ENCODE results near the gene PALM.
"Not testable (repeated sequence)": the region's sequence is repeated elsewhere in the genome, so short reads cannot be mapped to it uniquely, and the experiment has no call there.

The PALM gene

DNA sequence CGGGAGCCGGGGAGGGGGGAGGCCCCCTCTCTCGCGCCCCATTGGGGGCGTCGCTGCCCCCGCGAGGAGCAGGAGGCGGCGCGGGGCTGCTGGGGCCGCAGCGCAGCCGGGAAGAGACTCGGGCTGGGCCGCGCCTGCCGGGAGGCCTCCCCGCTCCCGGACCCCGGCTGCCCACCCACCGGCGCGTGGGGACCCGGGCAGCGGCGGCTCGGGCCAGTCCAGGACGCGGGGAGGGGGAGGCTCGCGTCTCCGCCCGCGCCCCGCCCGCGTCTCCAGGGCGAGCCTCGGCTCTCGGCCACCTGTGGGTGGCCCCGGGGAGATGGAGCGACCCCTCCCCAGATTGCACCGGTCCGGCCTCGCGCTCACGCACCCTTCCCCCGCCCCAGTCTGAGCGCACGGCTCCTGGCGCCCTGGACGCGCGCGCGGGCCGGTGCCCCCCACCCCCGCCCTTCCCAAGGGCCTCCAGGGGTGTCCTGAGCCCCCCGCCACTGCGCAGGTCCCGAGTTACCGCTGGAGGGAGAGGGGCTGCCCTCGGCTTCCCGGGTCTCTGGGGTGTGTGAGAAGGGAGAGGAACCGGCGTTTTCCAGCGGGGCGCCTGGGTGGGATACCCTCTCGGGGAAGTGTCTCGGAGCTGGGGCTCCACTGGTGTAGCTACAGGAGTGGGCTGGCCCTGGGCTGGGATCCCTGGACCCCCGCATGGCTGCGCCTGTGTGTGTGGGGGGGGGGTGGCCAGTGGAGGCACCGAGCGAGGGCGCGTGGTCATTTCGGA, 645 bp downstream of the PALM start:
- DNase-seq = no peak

DNA sequence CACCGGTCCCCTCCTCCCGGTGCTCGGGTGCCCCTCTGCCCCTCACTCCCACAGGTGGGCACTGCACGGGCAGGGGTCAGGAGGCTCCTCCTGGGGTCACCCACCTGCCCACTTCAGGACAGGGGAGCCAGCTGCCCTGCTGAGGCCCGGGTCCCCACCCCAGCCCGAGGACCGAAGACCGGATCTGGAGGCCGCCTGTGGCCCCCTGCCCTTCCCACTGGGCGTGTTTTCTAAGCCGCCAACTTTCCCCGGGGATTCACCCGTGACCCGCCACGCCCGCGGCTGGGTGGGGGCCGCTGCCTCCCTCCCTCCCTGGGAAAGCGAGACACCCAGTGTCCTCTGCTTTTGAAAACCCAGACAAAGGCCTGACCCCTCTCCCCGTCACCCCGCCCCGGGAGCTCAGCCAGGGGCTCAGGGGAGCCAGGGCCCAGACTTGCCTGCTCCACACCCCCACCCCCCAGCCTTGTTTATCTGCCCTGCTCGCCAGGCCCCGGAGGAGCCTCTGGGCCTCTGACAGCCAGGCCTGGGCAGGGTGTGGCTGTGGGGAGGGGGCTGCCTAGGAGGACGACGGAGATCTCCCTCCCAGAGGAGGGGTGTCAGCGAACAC, 1.3 kb downstream of the PALM start:
- no peak for DNase-seq

DNA sequence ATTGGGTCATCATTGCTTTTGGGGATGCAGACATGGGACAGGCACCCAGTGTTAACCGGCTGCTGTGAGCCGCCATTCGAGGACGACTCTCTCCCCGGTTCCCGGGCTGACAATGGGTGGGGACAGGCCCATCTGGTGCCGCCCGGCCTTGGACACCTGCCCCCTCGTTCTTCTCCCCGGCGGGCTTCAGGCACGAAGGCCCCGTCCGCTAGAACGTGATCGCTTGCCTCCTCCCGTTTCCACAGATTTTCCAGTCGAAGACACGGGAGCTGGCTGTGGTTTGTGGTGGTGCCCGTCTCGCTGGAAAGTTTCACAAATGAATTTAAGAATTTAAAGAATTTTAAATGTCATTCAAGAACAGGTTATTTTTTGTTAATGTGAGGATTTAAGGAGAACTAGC, 2.0 kb downstream of the PALM start:
- DNase-seq = no peak

DNA sequence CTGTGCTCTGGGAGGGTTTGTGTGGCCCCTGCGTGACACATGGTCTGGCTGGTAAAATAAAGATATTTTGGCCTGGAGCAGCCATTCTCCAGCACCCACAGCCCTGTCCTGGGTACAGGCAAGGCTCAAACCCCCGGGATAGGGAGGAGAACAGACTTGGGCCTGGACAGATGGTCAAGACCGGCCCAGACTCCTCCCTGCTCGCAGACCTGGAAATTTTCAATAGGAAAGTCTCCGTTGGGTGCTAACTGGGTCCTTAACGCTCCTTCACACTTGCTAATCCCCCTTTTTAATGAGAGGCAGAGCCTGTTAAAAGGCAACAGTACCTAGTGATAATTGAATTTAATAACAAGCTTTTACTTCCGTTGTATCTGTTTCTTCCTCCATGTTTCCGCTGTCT, 2.5 kb downstream of the PALM start:
- no peak for DNase-seq

DNA sequence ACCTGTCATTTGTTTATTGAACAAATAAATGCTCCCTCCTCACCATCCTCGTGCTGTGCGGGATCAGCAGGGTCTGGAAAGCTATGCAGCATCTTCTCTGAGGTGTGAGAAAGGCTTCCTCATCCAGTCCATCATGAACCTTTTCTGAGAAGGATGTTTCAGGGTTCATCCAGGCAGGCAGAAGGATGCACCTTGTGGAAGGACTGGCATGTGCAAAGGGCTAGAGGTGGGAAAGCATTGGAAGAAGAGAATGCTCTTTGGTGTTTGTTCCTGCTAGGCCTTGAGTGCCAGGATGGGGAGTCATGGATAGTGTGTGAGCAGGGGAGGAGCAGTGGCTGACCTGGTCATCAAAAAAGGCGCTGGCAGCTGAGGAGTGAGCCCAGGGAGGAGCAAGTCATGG, 6.6 kb downstream of the PALM start:
- DNase-seq = no peak

DNA sequence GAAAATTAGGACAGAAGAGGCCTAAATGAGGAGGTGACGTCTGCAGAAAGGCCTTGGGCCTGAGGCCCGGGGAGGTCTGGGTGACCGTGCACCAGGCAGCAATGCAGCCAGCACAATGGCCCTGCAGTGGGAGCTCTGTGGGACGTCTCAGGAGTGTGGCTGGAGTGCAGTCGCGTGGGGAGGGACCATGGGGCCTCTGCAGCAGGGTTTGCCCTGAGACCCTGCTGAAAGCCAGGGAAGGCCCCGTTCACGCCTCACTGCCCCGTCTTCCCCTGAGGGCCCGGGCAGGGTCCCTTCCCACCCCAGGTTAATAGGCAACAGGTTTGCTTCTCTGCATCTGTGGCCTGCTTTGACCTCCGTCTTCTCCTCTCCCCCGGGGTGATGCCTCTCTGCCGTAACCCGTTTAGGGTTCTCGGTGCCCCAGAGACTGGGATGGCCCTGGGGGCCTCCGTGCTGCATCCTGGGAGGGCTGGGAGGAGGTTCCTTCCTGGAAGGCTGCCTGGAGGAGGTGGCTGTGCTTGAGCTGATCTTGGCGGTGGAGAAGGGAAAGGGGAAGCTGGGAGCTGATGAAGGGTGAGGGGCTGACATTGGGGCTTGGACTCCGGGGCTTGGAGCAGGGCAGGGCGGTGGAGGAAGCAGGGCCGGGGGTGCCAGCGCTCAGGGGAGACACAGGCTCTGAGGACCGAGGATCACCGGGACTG, 9.7 kb downstream of the PALM start:
- no peak for DNase-seq

DNA sequence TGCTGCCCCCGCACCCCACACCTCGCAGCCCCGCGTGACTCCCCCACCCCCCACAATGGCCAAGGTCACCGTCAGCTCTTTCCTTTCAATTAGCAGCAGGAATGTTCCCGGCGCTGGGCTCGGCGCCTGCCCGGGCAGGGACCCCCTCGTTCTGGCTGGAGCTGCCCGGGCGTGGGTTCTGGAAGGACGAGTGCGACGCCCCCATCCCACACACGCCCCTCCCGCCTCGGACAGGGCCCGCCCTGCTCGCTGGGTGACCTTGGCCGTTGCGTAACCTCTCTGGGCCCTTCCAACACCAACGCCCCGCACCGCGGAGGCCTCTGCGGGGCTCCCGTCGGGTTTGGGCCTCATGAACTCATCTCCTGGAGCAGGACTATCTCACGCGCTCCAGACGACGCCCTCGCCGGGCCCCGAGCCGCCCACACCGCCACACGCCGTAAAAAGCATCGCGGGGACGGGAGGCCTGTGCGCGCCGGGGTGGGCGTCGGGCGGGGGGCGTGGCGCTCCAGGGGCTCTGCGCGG, 10.3 kb downstream of the PALM start:
- no peak for DNase-seq

DNA sequence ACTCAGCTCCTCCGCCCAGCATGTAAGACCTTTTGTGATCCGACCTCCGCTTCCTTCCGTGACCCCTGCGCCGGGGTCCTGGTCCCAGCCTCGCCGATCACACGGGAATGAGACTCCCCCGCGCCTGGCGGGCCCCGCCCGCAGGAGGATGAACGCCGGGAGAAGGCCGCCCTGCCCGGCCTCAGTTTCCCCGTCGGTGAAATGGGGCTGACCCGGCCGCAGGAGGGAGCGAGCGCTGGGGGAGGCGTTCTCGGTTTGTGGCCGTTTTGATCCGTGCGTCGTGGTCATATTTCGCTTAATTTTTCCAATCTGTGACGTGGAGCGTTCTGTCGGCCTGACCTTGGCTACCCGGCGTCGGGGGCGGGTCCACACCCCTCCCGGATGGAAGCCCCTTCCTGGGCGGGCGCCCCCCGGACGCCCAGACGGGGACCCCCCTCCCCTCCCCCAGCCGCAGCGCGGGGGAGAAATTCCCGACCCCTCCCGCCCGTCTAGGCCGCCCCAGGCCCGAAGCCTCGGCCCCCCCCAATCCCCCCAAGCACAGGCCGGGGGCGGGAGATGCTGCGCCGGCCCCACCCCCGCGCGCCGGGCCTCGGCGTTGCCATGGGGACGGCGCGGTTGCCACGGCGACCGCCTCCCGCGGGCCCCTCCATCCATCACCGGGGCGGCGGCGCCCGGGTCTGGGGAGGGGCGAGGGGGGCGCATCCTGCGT, 11.1 kb downstream of the PALM start:
- DNase-seq = no peak

DNA sequence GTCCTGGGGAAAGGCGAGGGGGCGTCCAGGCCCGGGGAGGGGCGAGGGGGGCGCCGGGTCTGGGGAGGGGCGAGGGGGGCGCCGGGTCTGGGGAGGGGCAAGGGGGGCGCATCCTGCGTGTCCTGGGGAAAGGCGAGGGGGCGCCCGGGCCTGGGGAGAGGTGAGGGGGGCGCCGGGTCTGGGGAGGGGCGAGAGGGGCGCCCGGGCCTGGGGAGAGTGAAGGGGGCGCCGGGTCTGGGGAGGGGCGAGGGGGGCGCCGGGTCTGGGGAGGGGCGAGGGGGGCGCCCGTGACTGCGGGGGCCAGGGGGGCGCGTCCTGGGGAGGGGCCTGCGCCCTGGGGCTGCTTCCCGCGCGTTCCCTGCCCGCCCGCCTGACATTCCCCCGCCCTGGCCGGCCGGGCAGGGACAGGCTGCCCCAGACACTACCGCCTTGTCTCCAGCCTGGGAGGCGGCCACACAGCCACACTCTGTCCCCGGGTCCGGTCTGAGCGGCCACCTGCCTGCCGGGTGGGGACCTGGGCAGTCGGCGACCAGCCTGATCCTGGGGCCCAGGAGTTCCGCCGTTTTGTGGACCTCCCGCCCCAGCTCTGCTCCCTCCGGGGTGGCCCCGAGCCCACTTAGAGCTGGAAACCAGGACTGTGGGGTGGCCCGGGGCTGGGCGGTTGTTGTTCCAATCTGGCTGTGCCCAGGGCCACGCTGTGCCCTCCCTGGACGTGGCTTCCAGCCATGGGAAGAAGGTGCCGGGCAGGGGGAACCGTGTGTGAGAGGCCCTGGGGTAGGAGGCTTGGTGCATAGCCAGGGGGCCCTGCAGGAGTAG, 11.8 kb downstream of the PALM start:
- DNase-seq = no peak

DNA sequence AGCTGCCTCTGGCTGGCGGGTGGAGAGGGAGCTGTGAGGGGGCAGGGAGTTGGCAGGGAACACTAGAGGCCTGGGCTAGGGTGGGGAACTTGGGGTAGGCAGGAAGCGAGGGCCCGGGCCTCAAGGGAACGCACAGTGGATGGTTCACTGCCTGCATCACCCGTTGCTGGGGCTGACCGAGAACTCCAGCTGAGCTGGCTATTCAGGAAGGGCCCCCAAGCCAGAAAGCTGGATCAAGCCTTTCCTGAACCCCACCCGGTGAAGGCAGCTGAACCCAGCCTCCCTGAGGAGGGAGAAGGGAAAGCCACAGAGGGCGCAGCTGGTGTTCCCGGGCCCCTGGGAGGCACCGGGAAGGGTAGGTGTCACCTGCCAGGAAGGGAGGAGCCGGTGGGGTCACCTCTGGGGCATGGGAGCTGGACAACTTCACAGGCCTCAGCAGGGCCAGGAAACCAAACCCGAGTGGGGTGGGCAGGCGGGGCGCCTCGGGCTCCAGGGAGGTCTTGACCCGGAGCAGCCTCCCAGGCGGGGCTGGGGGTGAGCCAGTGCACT, 13.9 kb downstream of the PALM start:
- no peak for DNase-seq

DNA sequence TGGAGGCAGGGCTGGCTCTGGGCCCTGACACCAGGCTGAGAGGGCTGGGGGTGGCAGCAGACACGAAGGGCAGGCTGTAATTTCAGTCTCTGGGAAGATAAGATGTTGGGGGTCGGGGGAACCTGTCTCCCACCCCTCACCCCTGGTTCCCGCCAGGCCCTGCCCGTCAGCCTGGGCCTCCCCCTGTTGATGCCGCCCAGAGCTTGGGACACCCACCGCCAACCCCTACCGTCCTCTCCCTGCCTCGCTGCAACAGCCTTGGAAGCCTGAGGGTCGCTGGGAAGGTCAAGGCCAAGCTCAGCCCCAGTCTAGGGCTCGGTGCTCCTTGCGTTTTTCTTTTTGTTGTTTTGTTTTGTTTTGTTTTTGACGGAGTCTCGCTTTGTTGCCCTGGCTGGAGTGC, 14.5 kb downstream of the PALM start:
- DNase-seq = no peak

DNA sequence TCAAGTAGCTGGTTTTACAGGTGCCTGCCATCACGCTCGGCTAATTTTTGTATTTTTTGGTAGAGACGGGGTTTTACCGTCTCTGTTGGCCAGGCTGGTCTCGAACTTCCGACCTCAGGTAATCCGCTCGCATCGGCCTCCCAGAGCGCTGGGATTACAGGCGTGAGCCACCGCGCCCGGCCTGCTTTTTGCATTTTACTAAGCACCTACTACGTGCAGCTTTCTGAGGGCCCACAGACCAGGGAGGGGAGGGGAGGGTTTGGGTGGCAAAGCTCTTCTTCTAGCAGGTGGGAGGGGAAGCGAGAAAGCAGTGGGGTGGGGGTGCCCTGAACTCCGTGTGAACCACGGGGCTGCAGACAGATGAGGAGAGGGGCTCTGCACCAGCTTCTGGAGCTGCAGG, 15.0 kb downstream of the PALM start:
- no peak for DNase-seq

DNA sequence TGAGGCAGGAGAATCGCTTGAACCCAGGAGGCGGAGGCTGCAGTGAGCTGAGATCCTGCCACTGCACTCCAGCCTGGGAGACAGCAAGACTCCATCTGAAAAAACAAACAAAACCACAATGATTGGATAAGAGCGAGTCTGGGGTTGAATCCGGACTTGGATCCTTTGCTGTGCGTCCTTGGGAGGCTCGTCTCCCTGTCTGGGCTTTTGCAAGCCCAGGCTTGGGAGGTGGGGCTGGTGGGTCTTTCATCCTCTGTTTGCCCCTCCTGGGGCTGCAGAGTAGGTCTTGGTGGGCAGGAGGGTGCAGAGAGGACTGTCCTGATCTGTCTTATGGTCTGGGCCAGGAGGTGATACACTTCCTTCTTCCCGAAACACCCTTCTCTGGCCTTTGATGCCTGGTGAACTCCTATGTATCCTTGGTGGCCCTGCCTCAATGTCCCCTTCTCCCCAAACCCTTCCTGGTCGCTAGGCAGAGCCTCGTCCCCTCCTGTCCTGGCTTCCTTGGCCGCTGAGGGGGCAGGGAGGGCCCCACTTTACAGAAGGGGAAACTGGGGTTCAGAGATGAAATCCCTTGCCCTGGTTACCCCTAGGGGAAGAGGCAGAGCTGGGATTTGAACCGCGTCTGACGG, 16.8 kb downstream of the PALM start:
- no peak for DNase-seq

DNA sequence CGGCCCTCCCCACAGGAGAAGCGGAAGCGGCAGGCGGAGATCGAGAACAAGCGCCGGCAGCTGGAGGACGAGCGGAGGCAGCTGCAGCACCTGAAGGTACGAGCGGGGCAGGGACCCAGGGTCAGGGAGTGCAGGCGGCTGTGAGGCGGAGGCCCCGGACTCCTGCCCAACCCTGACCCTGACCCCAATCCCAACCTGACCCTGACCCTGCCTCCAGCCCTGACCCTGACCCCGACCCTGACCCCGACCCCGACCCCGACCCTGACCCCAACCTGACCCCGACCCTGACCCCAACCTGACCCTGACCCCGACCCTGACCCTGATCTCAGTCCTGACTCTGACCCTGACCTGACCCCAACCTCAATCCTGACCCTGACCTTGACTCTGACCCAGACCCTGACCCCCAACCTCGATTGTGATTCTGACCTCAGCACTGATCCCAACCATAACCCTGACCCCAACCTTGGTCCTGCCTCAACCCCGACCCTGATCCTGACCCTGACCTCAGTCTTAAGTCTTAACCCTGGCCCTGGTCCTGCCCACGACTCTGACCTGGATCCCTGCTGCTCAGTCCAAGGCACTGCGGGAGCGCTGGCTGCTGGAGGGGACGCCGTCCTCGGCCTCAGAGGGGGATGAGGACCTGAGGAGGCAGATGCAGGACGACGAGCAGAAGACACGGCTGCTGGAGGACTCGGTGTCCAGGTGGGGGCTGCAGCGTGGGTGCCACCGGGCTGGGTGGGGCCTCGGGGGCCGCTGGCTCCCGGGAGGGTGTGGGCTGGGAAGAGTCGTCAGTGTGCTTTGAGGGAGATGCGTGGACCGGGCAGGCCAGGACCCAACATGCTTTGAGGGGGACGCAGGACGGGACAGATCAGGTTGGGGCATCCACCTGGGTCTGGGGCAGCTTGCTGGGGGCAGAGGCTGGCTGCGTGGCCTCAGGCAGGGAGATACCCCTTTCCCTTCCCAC, 18.5 kb downstream of the PALM start:
- no peak for DNase-seq

DNA sequence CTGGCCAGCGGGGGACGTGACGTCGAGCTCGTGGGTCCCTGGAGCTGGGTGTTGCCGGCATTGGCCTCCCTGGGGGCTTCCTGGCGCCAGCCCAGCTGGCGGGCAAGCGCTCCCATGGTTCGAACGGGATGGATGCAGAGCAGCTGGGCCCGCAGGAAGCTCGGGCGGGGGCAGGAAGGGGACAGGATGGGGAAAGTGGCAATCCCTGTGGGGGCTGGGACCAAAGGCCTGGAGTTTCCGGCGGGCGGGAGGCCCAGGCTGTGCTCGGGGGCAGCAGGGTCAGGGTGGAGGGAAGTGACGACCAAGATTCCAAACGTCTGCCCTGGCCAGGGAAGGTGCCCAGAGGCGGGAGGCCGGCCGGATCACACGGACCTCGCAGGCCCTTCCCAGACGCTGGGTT, 19.3 kb downstream of the PALM start:
- no peak for DNase-seq

DNA sequence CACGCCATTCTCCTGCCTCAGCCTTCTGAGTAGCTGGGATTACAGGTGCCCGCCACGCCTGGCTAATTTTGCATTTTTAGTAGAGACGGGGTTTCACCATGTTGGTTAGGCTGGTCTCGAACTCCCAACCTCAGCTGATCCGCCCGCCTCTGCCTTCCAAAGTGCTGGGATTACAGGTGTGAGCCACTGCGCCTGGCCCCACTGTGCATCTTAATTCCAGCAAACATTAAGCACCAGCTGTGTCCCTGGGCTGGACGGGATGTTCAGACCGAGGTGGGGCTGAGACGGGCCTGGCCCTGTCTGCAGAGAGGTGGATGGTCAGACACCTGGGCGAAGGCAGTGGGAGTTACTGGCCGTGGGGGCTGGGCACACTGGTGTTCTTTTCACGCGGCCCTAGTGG, 20.8 kb downstream of the PALM start:
- DNase-seq = not testable (repeated sequence)

DNA sequence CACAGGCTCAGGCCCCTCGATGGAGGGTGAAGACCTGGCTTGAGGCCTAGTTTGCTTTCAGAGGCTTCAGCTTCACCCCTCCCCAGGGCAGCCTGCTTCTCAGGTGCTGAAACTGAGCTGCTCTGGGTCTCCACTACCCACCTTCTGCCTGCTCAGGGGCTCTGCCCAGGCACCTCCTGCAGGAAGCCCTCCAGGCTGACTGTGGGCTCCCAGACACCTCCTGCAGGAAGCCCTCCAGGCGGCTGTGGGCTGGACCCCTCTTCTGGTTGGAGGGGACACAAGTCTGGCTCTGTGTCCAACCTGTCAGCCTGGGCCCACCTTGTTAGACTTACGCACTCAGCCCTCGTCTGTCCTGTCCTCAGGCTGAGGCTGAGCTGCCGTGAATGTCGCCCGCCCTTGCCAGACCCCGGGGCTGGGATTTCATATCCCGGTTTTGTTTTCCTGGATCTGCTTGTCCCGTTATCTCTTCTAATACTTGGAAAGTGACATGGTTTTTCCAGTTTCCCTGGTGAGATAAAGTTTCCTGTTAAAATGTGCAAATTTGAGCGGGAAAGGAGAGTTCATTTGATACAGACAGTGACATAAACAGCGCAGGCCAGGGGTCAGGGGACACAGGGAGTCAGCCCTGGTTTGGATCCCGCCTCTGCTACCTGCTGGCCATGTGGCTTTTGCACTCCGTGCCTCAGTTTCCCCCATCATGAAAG, 21.4 kb downstream of the PALM start:
- DNase-seq = no peak

DNA sequence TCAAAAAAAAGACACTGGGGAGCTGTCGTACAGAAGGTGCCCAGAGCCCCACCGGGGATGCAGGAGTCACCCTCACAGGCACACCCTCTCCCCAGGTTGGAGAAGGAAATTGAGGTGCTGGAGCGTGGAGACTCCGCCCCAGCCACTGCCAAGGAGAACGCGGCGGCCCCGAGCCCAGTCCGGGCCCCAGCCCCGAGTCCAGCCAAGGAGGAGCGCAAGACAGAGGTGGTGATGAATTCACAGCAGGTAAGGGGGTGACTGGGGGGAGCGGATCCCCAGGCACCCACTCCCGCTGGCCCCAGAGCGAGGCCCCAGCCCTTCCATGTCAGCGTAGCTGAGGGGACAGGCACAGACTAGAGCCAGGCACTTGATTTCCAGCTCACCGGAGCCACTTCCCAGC, 22.3 kb downstream of the PALM start:
- no peak for DNase-seq

DNA sequence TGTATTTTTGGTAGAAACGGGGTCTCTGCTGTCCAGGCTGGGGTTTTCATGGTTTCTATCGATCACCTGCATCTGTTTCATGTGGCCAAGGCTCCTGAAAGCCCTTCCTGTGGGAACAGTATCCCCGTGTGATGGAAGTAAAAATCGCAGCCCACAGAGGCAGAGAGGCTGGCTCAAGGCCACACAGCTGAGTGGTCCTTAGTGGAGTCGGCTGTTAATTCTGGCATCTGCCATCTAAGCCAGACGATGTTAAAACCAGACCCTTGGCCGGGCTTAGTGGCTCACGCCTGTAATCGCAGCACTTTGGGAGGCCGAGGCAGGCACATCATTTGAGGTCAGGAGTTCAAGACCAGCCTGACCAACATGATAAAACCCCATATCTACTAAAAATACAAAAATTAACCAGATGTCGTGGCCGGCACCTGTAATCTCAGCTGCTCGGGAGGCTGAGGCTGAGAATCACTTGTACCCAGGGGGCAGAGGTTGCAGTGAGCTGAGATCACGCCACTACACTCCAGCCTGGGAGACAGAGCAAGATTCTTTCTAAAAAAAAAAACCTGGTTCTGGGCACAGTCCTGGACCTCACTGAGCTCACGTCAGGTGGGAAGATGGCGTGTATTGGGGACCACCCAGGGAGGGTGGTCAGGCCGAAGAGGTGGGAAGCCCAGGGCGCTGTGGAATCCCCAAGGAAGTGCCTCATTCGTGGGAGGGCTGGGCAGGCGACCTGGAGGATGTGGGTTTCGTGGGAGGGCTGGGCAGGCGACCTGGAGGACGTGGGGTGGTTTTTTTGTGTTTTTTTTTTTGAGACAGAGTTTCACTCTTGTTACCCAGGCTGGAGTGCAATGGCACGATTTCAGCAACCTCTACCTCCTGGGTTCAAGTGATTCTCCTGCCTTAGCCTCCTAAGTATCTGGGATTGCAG, 23.7 kb downstream of the PALM start:
- DNase-seq = no peak

Data from stimulated activated naive CD4-positive, alpha-beta T cell treated with Interleukin-2 at 50 U/mL for 16 hours (primary cell).